Vagina (tissue), 2 donors: ENCODE data around the gene GMPPA. TPM values are rescaled to one million over a fixed set of nuclear protein-coding genes. Genes with fewer than 3 reads are reported as not detected.

Source experiments
- DNase-seq, 2 donors: peaks; one replicate each; pipeline ENCODE4 v3.0.0-alpha.2; 2017; ENCODE audit errors: extremely low spot score in 2 of 2
- H3K27ac ChIP-seq: fragments of 200-600 bp; sonication (generic); one replicate; pipeline ENCODE4 v1.5.1; 2019
- H3K27me3 ChIP-seq: fragments of 200-600 bp; sonication (generic); one replicate; pipeline ENCODE4 v1.5.1; 2019
- H3K36me3 ChIP-seq, 2 donors: fragments of 200-600 bp; sonication (generic); one replicate each; pipeline ENCODE4 v1.5.1; 2017 to 2019
- H3K4me1 ChIP-seq: fragments of 200-600 bp; sonication (generic); one replicate; pipeline ENCODE4 v1.5.1; 2019
- H3K4me3 ChIP-seq, 2 donors: fragments of 200-600 bp; sonication (generic); 1 replicate in 1 of 2; 2 replicates in 1 of 2; pipeline ENCODE4 v1.5.1; 2016 to 2019
- H3K9me3 ChIP-seq: fragments of 200-600 bp; sonication (generic); one replicate; pipeline ENCODE4 v1.5.1; 2019
- CTCF ChIP-seq, 3 experiments: fragments of 450-650 bp in 2 of 3; fragments of 200-600 bp in 1 of 3; sonication (generic) in 1 of 3; IDR thresholded peaks; one replicate each; pipeline ENCODE4 v1.5.1; 2017 to 2019; ENCODE audit warnings: antibody characterized with exemption in 3 of 3, mild to moderate bottlenecking in 2 of 3, moderate library complexity in 2 of 3
- POLR2A ChIP-seq, 2 donors: fragments of 450-650 bp; IDR thresholded peaks; one replicate each; pipeline ENCODE4 v1.6.1; 2017; ENCODE audit warnings: antibody characterized with exemption in 2 of 2, mild to moderate bottlenecking in 2 of 2, moderate library complexity in 2 of 2
- POLR2AphosphoS5 ChIP-seq, 2 donors: sonication (generic); formaldehyde crosslinking; IDR thresholded peaks; one replicate each; pipeline ENCODE4 v1.9.0; 2017; ENCODE audit warnings: antibody characterized with exemption in 2 of 2, mild to moderate bottlenecking in 2 of 2, low read depth in 1 of 2; ENCODE audit not compliant: insufficient read depth in 1 of 2
- intact Hi-C: fragments of 100-400 bp; cut with DNase I; formaldehyde crosslinking; loops from one replicate; pipeline ENCODE4 v1.15.1; 2023
- total RNA-seq: library from RNA; depleted of rRNA; stranded (reverse); fragments of >200 nt; gene quantifications from one replicate; pipeline ENCODE4 v1.2.3, GENCODE V29; 2016

The GMPPA gene
- total RNA-seq, 1 donor from 2014 or later: 35.4 TPM

- DNase-seq: no peak
- Histone ChIP-seq H3K27ac (no peak overlapping the region), H3K4me3 (no peak overlapping the region), H3K36me3 (peaks cover 0 to 4% of the 10 kb centered on the region in 2 donors), H3K27me3 (no peaks in the 10 kb centered on the region), H3K4me1 (peaks cover 28% of the 10 kb centered on the region), H3K9me3 (no peaks in the 10 kb centered on the region)
- intact Hi-C loops: no loop called here
- no peak for TF ChIP-seq POLR2AphosphoS5 (IDR thresholded peaks at IDR 0.05; ENCODE audit: insufficient read depth in 1 of 2, low read depth in 1 of 2)
- no peak for TF ChIP-seq POLR2A (IDR thresholded peaks at IDR 0.05)
- no peak for TF ChIP-seq CTCF (IDR thresholded peaks at IDR 0.05)
These were observed 30.1 kb upstream of the GMPPA start for GRCh38 chr2:219468410-219469185.

DNA sequence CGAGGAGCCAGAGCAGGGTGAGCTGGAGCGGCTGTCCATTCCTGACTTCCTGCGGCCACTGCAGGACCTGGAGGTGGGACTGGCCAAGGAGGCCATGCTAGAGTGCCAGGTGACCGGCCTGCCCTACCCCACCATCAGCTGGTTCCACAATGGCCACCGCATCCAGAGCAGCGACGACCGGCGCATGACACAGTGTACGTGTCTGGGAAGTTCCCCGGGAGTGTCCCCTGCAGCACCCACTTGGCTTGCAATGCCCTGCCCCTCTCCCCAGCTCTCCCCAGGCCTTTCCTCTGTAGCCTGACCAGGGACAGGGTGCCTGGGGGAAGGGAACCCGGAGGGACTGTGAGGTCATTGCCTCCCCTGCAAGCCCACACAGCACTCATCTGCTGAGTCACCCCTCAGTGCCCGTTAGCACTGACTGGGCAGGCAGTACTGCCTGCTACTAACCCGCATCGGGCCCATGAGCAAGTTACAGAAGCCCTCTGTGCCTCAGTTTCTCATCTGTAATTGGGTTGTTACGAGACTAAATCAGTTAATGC, 29.4 kb upstream of the GMPPA start:
- Histone ChIP-seq H3K4me3 (no peak overlapping the region), H3K27ac (no peak overlapping the region), H3K27me3 (no peaks in the 10 kb centered on the region), H3K36me3 (peaks cover 0 to 4% of the 10 kb centered on the region in 2 donors), H3K4me1 (peaks cover 28% of the 10 kb centered on the region), H3K9me3 (no peaks in the 10 kb centered on the region)
- no peak for DNase-seq
- TF ChIP-seq CTCF (IDR thresholded peaks at IDR 0.05) (no peak), POLR2AphosphoS5 (IDR thresholded peaks at IDR 0.05; ENCODE audit: insufficient read depth in 1 of 2, low read depth in 1 of 2) (peak in 1 of 2 donors; percentile 22), POLR2A (IDR thresholded peaks at IDR 0.05) (no peak)
- intact Hi-C loops: no loop called here

DNA sequence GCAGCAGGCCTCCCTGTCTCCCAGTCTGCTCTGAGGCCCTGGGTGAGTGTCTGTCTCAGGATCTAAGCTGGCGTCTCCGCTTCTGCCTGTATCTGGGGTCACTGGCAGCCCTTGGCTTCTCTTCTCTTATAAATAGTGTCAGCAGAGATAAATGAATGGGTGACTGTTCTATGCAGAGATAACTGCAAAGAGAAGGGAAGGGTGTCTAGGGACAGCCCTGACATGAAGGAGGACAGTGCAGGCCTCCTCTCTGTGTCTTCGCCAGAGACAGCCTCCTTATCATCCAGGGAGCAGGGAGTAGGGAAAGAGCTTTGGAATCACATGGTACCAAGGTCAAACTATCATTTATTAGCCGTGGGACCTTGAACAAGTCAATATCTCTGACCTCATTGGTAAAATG, 28.3 kb upstream of the GMPPA start:
- Histone ChIP-seq H3K4me3 (no peak overlapping the region), H3K27ac (no peak overlapping the region), H3K4me1 (peaks cover 30% of the 10 kb centered on the region), H3K9me3 (no peaks in the 10 kb centered on the region), H3K27me3 (no peaks in the 10 kb centered on the region), H3K36me3 (no peaks in the 10 kb centered on the region)
- no peak for DNase-seq
- TF ChIP-seq POLR2A (IDR thresholded peaks at IDR 0.05): no peak
- TF ChIP-seq POLR2AphosphoS5 (IDR thresholded peaks at IDR 0.05; ENCODE audit: insufficient read depth in 1 of 2, low read depth in 1 of 2): no peak
- no peak for TF ChIP-seq CTCF (IDR thresholded peaks at IDR 0.05)
- intact Hi-C loops: loop anchor here (5.0 kb wide), 1 partner anchor 57 kb away; no protein-coding TSS in a partner anchor

DNA sequence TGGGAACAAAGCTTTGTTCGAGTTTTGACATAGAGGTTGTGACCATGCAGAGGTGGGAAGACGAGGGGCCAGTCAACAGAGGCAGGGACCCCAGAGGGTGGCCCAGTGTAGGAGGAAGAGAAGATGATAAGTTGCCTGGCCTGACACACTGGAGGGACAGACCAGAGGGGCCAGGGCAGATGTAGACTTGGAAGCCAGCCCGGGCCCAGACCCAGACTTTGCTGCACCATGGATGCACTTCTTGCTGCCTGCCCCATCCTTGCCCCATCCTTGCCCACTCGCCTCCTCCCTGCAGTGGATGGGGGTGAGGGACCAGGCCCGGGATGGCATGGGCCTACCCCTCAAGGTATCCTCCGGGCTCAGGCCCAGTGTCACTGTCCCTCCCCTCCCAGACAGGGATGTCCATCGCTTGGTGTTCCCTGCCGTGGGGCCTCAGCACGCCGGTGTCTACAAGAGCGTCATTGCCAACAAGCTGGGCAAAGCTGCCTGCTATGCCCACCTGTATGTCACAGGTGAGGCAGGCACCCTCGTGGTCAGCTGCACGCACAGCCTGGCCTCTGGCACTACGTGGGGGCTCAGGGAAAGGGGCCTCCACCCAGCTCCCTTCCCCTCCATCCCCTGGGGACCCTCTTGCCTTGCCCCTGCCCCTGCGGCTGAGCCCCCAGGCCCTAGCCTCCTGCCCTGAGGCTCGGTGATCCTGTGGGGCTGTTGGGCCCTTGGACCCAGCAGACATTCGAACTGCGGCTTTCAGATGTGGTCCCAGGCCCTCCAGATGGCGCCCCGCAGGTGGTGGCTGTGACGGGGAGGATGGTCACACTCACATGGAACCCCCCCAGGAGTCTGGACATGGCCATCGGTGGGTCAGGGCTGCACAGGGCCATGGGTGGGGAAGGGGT, 27.0 kb upstream of the GMPPA start:
- H3K4me3 ChIP-seq: no peak overlapping the region
- no peaks in the 10 kb centered on the region for H3K9me3 ChIP-seq
- no peak overlapping the region for H3K27ac ChIP-seq
- no peaks in the 10 kb centered on the region for H3K36me3 ChIP-seq
- no peak for TF ChIP-seq POLR2A (IDR thresholded peaks at IDR 0.05)
- no peak for TF ChIP-seq CTCF (IDR thresholded peaks at IDR 0.05)
- no peak for TF ChIP-seq POLR2AphosphoS5 (IDR thresholded peaks at IDR 0.05; ENCODE audit: insufficient read depth in 1 of 2, low read depth in 1 of 2)
- H3K27me3 ChIP-seq: no peaks in the 10 kb centered on the region
- peaks cover 34% of the 10 kb centered on the region for H3K4me1 ChIP-seq
- intact Hi-C loops: loop anchor here (5.0 kb wide), 1 partner anchor 56 kb away; no protein-coding TSS in a partner anchor
- no peak for DNase-seq
